ENCODE data around the gene SSH2. TPM values are rescaled to one million over a fixed set of nuclear protein-coding genes. Genes with fewer than 3 reads are reported as not detected.

SSH2 gene
- total RNA-seq, 8 experiments from 2014 or later = 12.4 to 80.9 (median 16.0) TPM

GRCh38 chr17:29777663-29778062 is 152.4 kb downstream of the SSH2 start:
- WGBS, 10 experiments = 50 to 100% (median 100%) methylated on average over 1 of the region's 1 CpG; no CpG with 5 or more reads in 7 of the 10 experiments
- no peak overlapping the region for H3K4me3 ChIP-seq
- in situ Hi-C loops (cut with MboI; ENCODE audit: low pct_unique_long_range_greater_than_20kb in 2 of 9, low sequenced_read_pairs in 9 of 9, unreplicated experiment in 9 of 9) = loop anchor here in 2 of 9 experiments (10.0 to 25.0 kb wide), 2 partner anchors 133 to 140 kb away; no protein-coding TSS in a partner anchor
- no peaks in the 10 kb centered on the region for H3K4me1 ChIP-seq (replicated peaks in 1 of 2)
- ATAC-seq (replicated peaks in 6 of 8) = no peak
- no peak overlapping the region for H3K27ac ChIP-seq

DNA sequence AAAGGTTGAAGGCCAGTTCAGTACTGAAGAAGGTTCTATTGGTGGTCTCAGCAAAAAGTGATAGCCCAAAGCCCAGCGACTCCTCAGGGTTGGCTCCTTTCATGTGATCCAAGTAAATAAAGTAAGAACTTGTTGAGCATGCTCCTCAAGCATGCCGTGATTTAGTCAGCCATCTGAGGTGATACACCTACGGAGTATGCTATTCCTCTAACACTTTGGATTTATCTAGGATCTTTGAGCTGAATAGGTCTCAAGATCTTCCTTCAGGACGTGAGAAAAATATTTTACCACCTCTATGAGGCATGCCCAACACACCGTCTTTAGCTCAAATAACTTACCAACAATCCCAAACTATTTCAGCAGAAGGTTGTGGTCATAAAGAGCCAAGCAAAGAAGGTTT is 154.0 kb downstream of the SSH2 start:
- ATAC-seq (replicated peaks in 6 of 8) = no peak
- no peak overlapping the region for H3K27ac ChIP-seq
- no peak overlapping the region for H3K4me3 ChIP-seq
- WGBS, 10 experiments = 87 to 100% (median 97%) methylated on average over 1 to 5 of the region's 5 CpGs; no CpG with 5 or more reads in 4 of the 10 experiments
- H3K4me1 ChIP-seq (replicated peaks in 1 of 2) = no peaks in the 10 kb centered on the region
- in situ Hi-C loops (cut with MboI; ENCODE audit: low pct_unique_long_range_greater_than_20kb in 2 of 9, low sequenced_read_pairs in 9 of 9, unreplicated experiment in 9 of 9) = loop anchor here in 2 of 9 experiments (10.0 to 25.0 kb wide), 2 partner anchors 131 to 139 kb away; no protein-coding TSS in a partner anchor

DNA sequence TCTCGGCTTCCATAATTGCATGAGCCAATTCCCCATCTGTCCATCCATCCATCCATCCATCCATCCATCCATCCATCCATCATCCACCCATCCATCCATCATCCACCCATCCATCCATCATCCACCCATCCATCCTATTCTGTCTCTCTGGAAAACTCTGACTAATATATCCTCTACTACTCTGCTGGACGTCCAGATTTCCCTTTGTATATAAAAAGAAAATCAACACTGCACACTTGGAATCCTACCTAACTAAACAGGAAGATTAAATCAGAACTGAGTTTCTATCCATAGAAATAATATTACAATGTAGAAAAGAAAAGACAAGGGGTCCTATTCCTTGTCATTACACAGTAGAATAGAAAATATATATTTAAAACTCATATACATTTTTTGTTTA is 157.0 kb downstream of the SSH2 start:
- no peak overlapping the region for H3K27ac ChIP-seq
- in situ Hi-C loops (cut with MboI; ENCODE audit: low pct_unique_long_range_greater_than_20kb in 2 of 9, low sequenced_read_pairs in 9 of 9, unreplicated experiment in 9 of 9) = loop anchor here in 2 of 9 experiments (10.0 to 25.0 kb wide), 2 partner anchors 128 to 136 kb away; no protein-coding TSS in a partner anchor
- no peak for ATAC-seq (replicated peaks in 6 of 8)
- no peaks in the 10 kb centered on the region for H3K4me1 ChIP-seq (replicated peaks in 1 of 2)
- WGBS, 10 experiments = 50 to 100% (median 90%) methylated on average over 1 to 2 of the region's 2 CpGs; no CpG with 5 or more reads in 2 of the 10 experiments
- no peak overlapping the region for H3K4me3 ChIP-seq

DNA sequence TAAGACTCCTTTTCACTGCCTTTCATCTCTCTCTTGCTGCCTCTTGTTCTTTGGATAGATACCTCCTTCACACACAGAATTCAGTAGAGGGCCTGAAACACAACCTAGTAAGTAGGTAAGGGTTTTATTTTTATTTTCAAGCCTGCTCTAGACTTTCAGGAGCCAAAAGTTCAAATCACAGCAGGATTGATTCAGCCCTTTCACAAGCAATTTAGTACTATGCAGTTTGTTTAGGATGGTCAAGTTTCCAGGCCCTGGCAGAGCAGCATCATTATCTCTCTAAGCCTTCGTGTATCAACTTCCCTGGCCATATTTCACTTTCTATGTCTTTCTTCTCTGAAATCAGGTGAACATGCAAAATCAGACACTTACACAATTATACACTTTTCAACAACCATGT is 158.5 kb downstream of the SSH2 start:
- WGBS, 10 experiments = 0 to 80% (median 54%) methylated on average over 1 of the region's 1 CpG; no CpG with 5 or more reads in 6 of the 10 experiments
- H3K4me3 ChIP-seq = no peak overlapping the region
- no peak for ATAC-seq (replicated peaks in 6 of 8)
- in situ Hi-C loops (cut with MboI; ENCODE audit: low pct_unique_long_range_greater_than_20kb in 2 of 9, low sequenced_read_pairs in 9 of 9, unreplicated experiment in 9 of 9) = loop anchor here in 2 of 9 experiments (10.0 to 25.0 kb wide), 2 partner anchors 127 to 134 kb away; no protein-coding TSS in a partner anchor
- no peaks in the 10 kb centered on the region for H3K4me1 ChIP-seq (replicated peaks in 1 of 2)
- H3K27ac ChIP-seq = no peak overlapping the region

DNA sequence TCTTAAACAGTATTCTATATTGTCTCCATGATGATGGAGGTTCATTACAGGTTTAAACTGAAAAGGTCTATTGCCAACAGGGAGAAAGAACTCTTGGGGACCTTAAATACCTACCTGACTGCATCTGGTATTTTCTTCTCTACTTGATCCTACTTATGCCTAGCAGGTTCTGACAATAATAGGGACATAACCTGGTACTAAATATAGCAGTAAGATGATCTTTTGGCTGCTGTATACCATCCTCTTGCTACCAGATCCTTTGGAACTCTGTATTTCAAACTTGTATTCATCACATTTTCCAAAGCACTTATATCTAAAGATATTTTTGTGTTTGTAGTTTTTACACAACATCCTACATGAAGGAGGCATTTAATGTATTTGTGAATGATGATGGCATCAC is 160.8 kb downstream of the SSH2 start:
- in situ Hi-C loops (cut with MboI; ENCODE audit: low pct_unique_long_range_greater_than_20kb in 2 of 9, low sequenced_read_pairs in 9 of 9, unreplicated experiment in 9 of 9) = loop anchor here in 1 of 9 experiments (25.0 kb wide), 1 partner anchor 132 kb away; no protein-coding TSS in a partner anchor
- ATAC-seq (replicated peaks in 6 of 8) = no peak
- H3K4me1 ChIP-seq (replicated peaks in 1 of 2) = no peaks in the 10 kb centered on the region

GRCh38 chr17:29766796-29767327 is 163.2 kb downstream of the SSH2 start:
- Histone ChIP-seq H3K27ac (no peak overlapping the region), H3K4me1 (replicated peaks in 1 of 2) (no peaks in the 10 kb centered on the region), H3K4me3 (no peak overlapping the region)
- no peak for ATAC-seq (replicated peaks in 6 of 8)
- in situ Hi-C loops (cut with MboI; ENCODE audit: low pct_unique_long_range_greater_than_20kb in 2 of 9, low sequenced_read_pairs in 9 of 9, unreplicated experiment in 9 of 9) = loop anchor here in 1 of 9 experiments (25.0 kb wide), 1 partner anchor 130 kb away; no protein-coding TSS in a partner anchor

More for the DNA sequence above, 160.8 kb downstream of the SSH2 start:
- no peak overlapping the region for H3K27ac ChIP-seq
- H3K4me3 ChIP-seq = no peak overlapping the region

- H3K4me3 ChIP-seq = no peak overlapping the region
- no peak for ATAC-seq (replicated peaks in 6 of 8)
- H3K4me1 ChIP-seq (replicated peaks in 1 of 2) = peaks cover 0 to 4% of the 10 kb centered on the region in 2 donors
- in situ Hi-C loops (cut with MboI; ENCODE audit: low pct_unique_long_range_greater_than_20kb in 2 of 9, low sequenced_read_pairs in 9 of 9, unreplicated experiment in 9 of 9) = loop anchor here in 1 of 9 experiments (25.0 kb wide), 1 partner anchor 127 kb away; no protein-coding TSS in a partner anchor
- WGBS, 10 experiments = 80 to 100% (median 100%) methylated on average over 1 of the region's 1 CpG; no CpG with 5 or more reads in 5 of the 10 experiments
- no peak overlapping the region for H3K27ac ChIP-seq
These were observed 165.3 kb downstream of the SSH2 start for GRCh38 chr17:29764748-29765147.

DNA sequence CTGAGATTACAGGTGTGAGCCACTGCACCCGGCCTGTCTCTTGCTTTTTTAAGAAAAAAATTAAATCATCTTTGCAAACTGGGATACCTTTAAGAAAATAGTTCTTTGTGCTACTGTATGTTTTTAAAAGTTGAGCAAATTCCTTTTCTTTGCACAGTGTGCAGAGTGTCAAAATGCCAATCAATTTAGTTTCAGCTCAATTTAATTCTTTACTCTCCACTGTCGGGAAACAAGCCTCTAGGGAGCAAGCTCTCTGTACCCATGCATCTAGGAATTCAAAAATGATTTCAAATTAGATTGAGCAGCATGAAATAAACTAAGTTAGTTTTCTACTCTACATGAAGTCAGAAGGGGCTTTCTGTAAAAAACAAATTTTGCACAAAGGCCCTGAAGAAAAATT is 165.8 kb downstream of the SSH2 start:
- Histone ChIP-seq H3K4me3 (no peak overlapping the region), H3K4me1 (replicated peaks in 1 of 2) (peaks cover 0 to 4% of the 10 kb centered on the region in 2 donors), H3K27ac (no peak overlapping the region)
- no peak for ATAC-seq (replicated peaks in 6 of 8)
- in situ Hi-C loops (cut with MboI; ENCODE audit: low pct_unique_long_range_greater_than_20kb in 2 of 9, low sequenced_read_pairs in 9 of 9, unreplicated experiment in 9 of 9) = loop anchor here in 1 of 9 experiments (25.0 kb wide), 1 partner anchor 127 kb away; no protein-coding TSS in a partner anchor
- WGBS, 10 experiments = 29 to 92% (median 77%) methylated on average over 1 to 2 of the region's 2 CpGs; no CpG with 5 or more reads in 3 of the 10 experiments

DNA sequence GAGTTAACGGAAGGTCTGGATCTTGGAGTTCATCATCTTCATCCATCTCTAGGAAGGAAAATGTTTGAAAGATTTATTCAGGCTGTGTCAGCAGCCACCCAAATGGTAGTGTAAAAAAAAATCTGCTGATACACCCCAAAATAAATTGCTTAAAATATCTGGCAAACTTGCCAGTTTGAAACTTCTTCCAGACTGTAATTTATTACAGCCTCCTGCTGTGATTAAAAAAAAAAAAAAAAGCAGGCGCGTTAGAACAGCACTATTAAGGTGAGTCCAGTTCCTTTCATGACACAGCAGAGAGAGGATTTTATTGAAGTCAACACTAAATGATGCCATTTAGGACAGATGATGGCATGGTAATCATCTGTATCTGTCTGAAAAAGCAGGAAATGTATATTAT is 166.8 kb downstream of the SSH2 start:
- in situ Hi-C loops (cut with MboI; ENCODE audit: low pct_unique_long_range_greater_than_20kb in 2 of 9, low sequenced_read_pairs in 9 of 9, unreplicated experiment in 9 of 9) = loop anchor here in 1 of 9 experiments (25.0 kb wide), 1 partner anchor 126 kb away; no protein-coding TSS in a partner anchor
- no peak for ATAC-seq (replicated peaks in 6 of 8)
- no peak overlapping the region for H3K27ac ChIP-seq
- 55 to 96% (median 73%) methylated on average over 1 to 3 of the region's 3 CpGs; no CpG with 5 or more reads in 1 of the 10 experiments for WGBS, 10 experiments
- no peak overlapping the region for H3K4me3 ChIP-seq
- peaks cover 0 to 4% of the 10 kb centered on the region in 2 donors for H3K4me1 ChIP-seq (replicated peaks in 1 of 2)

DNA sequence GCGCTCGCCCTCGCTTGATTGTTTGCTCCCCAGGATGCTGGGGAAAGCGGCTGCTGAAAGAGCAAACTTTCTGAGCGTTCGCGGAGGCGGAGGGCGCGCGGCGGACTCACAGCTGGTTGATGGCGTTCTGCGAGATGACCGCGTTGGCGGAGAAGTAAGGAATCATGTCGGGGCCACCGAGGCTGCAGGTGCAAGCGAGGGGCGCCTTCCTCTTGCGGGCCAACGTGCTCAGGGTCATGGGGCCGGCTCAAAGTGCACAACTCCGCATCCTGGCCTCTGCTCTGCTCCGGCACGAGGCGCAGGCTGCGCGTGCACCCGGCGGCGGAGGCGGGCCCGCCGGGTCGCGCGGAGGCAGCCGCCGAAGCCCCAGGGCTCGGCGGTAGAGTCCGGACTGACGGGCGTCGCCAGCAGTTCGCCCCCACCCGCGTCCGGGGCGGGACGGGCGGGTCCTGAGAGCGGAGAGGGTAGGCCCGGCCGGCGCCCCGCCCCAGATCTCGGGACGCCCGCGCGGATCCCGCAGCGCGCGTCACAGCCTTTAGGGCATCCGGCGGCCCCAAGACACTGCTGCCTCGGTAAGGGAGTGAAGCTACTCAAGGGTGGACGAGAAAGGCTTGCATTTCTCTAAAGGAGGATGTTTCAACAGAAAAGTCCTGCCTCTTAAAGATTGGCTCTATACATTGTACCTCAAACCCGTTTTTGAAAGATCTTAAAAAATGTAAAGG is 168.8 kb downstream of the SSH2 start:
- ATAC-seq (replicated peaks in 6 of 8) = peak; percentile 95 to 98 (median 96)
- Histone ChIP-seq H3K27ac (no peak overlapping the region), H3K4me1 (replicated peaks in 1 of 2) (peaks cover 0 to 4% of the 10 kb centered on the region in 2 donors), H3K4me3 (peak overlapping the region; percentile 36 to 65 (median 51))
- in situ Hi-C loops (cut with MboI; ENCODE audit: low pct_unique_long_range_greater_than_20kb in 2 of 9, low sequenced_read_pairs in 9 of 9, unreplicated experiment in 9 of 9) = loop anchor here in 1 of 9 experiments (25.0 kb wide), 1 partner anchor 124 kb away; no protein-coding TSS in a partner anchor
- 0 to 3% (median 1%) methylated on average over 1 to 9 of the region's 73 CpGs; no CpG with 5 or more reads in 6 of the 10 experiments for WGBS, 10 experiments

GRCh38 chr17:29760279-29761039 is 169.6 kb downstream of the SSH2 start:
- peak overlapping the region; percentile 36 to 65 (median 51) for H3K4me3 ChIP-seq
- 0 to 35% (median 15%) methylated on average over 2 to 11 of the region's 20 CpGs; no CpG with 5 or more reads in 2 of the 10 experiments for WGBS, 10 experiments
- no peak overlapping the region for H3K27ac ChIP-seq
- peaks cover 0 to 4% of the 10 kb centered on the region in 2 donors for H3K4me1 ChIP-seq (replicated peaks in 1 of 2)
- peak in 4 of 8 experiments; percentile 2 to 8 (median 2) for ATAC-seq (replicated peaks in 6 of 8)
- in situ Hi-C loops (cut with MboI; ENCODE audit: low pct_unique_long_range_greater_than_20kb in 2 of 9, low sequenced_read_pairs in 9 of 9, unreplicated experiment in 9 of 9) = loop anchor here in 1 of 9 experiments (25.0 kb wide), 1 partner anchor 123 kb away; no protein-coding TSS in a partner anchor

GRCh38 chr17:29758255-29758654 is 171.8 kb downstream of the SSH2 start:
- 69 to 100% (median 94%) methylated on average over 1 to 2 of the region's 2 CpGs; no CpG with 5 or more reads in 1 of the 10 experiments for WGBS, 10 experiments
- Histone ChIP-seq H3K4me3 (no peak overlapping the region), H3K4me1 (replicated peaks in 1 of 2) (peaks cover 0 to 4% of the 10 kb centered on the region in 2 donors), H3K27ac (no peak overlapping the region)
- in situ Hi-C loops (cut with MboI; ENCODE audit: low pct_unique_long_range_greater_than_20kb in 2 of 9, low sequenced_read_pairs in 9 of 9, unreplicated experiment in 9 of 9) = loop anchor here in 1 of 9 experiments (25.0 kb wide), 1 partner anchor 121 kb away; no protein-coding TSS in a partner anchor
- no peak for ATAC-seq (replicated peaks in 6 of 8)

Measured in motor neuron (in vitro differentiated cells).